CD4-positive, alpha-beta T cell treated with Interleukin-4 for 4 hours (primary cell): ENCODE measurements around the gene ZKSCAN4.
A peak's percentile ranks its signal among the peaks of the same experiment; 100 is the strongest.

ENCODE experiments used
- DNase-seq: peaks from one replicate; pipeline ENCODE4 v3.0.0-alpha.2; 2020

Gene ZKSCAN4

GRCh38 chr6:28245206-28245941 lies 6.7 kb downstream of the ZKSCAN4 start:
- DNase-seq, result no peak

GRCh38 chr6:28243946-28244345 lies 8.1 kb downstream of the ZKSCAN4 start:
- no peak for DNase-seq

DNA sequence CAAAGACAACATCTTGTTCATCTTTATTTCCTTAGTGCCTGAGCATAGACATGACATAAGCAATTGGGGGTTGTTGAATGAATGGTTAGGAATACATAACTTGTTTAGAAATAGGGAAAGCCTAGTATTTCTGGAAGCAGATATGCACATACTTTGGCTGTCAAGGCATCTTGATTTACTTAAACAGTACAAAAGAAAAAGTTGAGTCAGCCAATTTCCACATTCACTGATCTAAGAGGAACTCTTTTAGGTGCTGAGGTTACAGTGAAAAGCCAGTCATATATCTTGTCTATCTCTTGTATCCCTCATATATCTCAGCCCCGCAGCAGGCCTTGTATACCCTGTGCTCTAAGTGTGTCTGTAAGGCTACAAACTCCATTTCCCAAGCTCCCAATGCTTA lies 11.6 kb downstream of the ZKSCAN4 start:
- no peak for DNase-seq

- no peak for DNase-seq
Observed at GRCh38 chr6:28239636-28240035, 12.4 kb downstream of the ZKSCAN4 start.

DNA sequence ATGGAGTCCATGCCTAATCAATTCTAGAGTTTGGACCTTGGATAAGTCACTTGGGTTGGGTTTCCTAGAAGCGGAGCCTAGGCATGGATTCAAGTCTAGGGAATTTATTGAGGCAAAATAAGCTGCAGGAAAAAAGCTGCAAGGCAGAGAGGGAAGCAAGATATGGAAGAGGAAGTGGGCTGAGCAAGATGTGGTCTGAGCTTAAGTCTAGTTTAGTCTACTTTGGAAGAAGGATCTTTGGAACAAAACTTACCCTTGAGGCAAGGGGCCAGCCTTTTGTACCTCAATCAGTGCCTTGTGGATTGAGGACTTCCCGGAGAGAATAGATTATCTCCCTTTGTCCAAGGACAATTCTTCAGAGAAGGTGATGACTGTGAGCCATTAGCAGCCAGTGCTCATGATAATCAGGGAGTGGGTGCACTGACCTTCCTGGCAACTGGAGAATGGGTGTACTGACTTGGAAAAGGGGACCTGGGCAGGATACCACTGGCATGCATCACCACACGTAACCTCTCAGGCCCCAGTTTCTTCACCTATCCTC lies 16.1 kb downstream of the ZKSCAN4 start:
- DNase-seq, result no peak

- no peak for DNase-seq
Observed at GRCh38 chr6:28232785-28233184, 19.3 kb downstream of the ZKSCAN4 start.

GRCh38 chr6:28226460-28226859 lies 25.6 kb downstream of the ZKSCAN4 start:
- DNase-seq, result no peak

DNA sequence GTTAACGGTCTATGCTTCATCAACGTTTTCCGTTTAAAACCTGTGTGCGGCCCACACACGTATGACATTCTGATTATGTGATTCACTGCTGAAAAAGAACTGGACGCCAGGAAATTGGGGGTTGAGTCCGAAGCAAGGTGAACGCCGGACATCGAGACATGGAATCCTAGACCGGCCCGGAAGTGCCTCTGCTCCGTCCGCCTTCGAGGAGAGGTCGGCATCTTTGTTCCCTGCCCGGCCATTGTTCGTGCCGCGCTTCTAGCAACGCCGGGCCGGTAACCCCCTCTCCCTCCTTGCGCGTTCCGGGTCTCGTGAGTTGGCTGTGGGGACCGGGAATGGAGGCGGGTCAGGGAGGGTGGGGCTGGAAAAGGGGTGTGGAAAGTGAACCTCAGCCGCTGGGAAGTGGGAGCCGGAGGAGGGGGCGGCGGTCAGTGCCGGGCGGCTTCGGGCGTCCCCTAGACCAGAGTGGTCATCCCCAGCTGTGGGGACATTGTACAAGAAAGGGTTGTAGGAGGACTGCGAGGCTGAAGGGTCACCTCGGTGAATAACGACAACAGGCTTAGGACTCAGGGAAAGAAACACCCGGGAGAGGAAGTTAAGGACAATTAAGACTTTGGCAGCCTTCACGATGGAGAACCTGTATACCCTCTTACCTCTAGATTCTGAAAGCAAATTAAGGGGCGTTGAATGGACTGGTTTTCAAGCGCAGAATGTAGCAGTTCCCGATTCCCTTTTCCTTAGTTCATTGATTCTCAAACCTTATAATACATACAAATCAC lies 26.8 kb downstream of the ZKSCAN4 start, which contains the start of gene ZSCAN9:
TSS of gene ZSCAN9 (plus strand) at position 220 of the 779 bp plus-strand sequence. CDS start 1,810 bp downstream, outside the sequence.
- DNase-seq, result peak; percentile 46

- DNase-seq, result no peak
Observed at GRCh38 chr6:28224131-28225055, 27.7 kb downstream of the ZKSCAN4 start.

- no peak for DNase-seq
Observed at GRCh38 chr6:28220257-28221133, 31.6 kb downstream of the ZKSCAN4 start.

- peak; percentile 16 for DNase-seq
Observed at GRCh38 chr6:28218312-28219248, 33.5 kb downstream of the ZKSCAN4 start.

GRCh38 chr6:28217890-28218289 lies 34.2 kb downstream of the ZKSCAN4 start:
- no peak for DNase-seq

GRCh38 chr6:28215425-28215824 lies 36.6 kb downstream of the ZKSCAN4 start:
- DNase-seq, result no peak

DNA sequence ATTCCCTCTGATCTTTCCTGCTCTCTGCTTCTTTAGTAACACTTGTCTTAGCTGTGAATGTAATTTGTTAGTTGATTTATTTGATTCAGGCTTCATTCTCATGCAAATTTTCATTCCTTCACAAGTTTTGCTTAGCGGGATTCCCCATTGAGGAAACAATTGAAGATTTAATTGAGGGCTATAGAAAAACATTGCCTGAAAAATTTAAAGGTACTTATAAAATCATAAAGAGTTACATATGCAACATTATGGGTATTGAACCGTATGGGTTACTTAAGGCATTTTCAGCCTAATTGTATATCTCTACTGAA lies 38.9 kb downstream of the ZKSCAN4 start:
- no peak for DNase-seq

- DNase-seq, result no peak
Observed at GRCh38 chr6:28212510-28213212, 39.4 kb downstream of the ZKSCAN4 start.

- DNase-seq, result no peak
Observed at GRCh38 chr6:28211840-28212509, 40.1 kb downstream of the ZKSCAN4 start.

GRCh38 chr6:28209753-28210535 lies 42.1 kb downstream of the ZKSCAN4 start:
- no peak for DNase-seq

DNA sequence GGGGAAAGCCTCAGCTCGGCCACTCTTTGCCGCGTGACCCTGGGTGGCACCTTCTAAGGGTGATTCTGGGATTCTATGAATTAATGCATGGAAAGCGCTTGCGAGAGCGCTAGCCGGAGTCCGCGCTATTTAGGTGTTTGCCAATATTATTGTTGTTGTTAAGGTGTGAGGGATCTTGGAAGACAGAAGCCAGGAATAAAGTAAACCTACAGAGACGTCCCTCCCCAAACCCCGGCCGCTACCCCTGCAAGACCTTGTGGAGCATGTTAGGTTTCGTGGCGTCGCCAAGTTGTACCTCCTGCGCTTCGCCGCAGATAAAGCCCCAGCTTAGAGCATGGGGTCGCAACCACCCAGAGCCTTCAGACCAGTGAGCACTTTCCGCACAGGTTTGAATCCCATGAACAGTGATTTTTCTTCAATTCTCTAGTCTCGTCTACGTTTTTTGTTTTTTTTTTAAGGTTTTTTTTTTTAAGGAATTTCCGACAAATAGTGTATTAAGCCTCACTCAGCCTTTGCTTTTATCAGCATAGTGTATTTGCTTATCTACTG lies 43.9 kb downstream of the ZKSCAN4 start:
- DNase-seq, result no peak
